Measurements from ENCODE around the gene SLC4A9.

- TF ChIP-seq CTCF (IDR thresholded peaks at IDR 0.05) = no peak
- TF ChIP-seq POLR2A (IDR thresholded peaks at IDR 0.05) = no peak
- TF ChIP-seq EP300 (IDR thresholded peaks at IDR 0.05) = no peak
- TF ChIP-seq POLR2AphosphoS5 (IDR thresholded peaks at IDR 0.05) = no peak
These were observed 6.7 kb downstream of the SLC4A9 start for GRCh38 chr5:140366589-140367255.
